ENCODE measurements around the gene TSPAN11. TPM values are rescaled to one million over a fixed set of nuclear protein-coding genes. Genes with fewer than 3 reads are reported as not detected.

Gene TSPAN11
- total RNA-seq, 1 donor from 2014 or later, result 2.5 TPM

DNA sequence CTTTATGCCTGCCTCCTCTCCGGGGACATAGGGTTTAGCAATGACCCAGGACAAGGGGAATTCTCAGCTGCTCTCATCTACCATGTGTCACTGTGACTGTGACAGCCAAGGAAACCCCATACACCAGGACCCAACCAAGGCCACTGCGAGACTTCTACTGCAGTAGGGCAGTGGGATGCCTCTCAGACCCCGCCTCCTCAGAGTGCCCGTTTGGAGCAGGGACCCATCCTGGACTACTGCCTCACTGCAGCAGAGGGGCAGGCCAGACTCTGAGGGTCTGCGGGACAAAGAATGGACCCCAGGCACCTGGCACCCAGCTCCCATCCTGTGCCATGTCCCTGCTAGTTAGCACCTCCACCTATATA lies 75.8 kb downstream of the TSPAN11 start:
- peaks cover 3% of the 10 kb centered on the region for H3K4me1 ChIP-seq
- TF ChIP-seq POLR2AphosphoS5 (IDR thresholded peaks at IDR 0.05; ENCODE audit: insufficient read depth in 1 of 2, low read depth in 1 of 2) (no peak), POLR2A (IDR thresholded peaks at IDR 0.05) (no peak), CTCF (IDR thresholded peaks at IDR 0.05) (no peak)
- intact Hi-C loops (cut with DNase I), result no loop called here
- H3K36me3 ChIP-seq, result no peaks in the 10 kb centered on the region
- H3K27ac ChIP-seq, result no peak overlapping the region
- no peaks in the 10 kb centered on the region for H3K27me3 ChIP-seq
- DNase-seq (ENCODE audit: extremely low spot score in 2 of 2), result no peak
- no peaks in the 10 kb centered on the region for H3K9me3 ChIP-seq
- no peak overlapping the region for H3K4me3 ChIP-seq

DNA sequence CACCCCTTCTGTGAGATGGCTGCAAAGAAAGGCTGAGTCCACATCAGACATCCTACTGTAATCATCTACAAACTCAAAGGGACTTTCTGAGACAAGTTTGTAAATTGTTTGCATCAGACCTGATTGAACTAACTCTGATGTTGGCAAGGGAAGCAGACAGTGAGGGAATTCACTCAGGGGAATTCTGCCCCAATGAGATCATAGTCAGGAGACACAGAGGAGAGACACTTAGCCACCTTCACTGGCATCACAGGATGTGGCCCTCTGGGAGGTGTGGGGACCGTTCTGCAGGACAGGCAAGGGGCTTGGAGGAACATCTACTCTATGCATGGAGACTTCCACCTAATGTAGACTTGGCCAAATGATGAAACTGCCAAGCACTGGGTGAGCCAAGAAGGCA lies 76.5 kb downstream of the TSPAN11 start:
- H3K27me3 ChIP-seq, result no peaks in the 10 kb centered on the region
- TF ChIP-seq POLR2AphosphoS5 (IDR thresholded peaks at IDR 0.05; ENCODE audit: insufficient read depth in 1 of 2, low read depth in 1 of 2) (no peak), POLR2A (IDR thresholded peaks at IDR 0.05) (no peak), CTCF (IDR thresholded peaks at IDR 0.05) (no peak)
- H3K36me3 ChIP-seq, result no peaks in the 10 kb centered on the region
- no peak for DNase-seq (ENCODE audit: extremely low spot score in 2 of 2)
- H3K27ac ChIP-seq, result no peak overlapping the region
- intact Hi-C loops (cut with DNase I), result no loop called here
- peaks cover 3% of the 10 kb centered on the region for H3K4me1 ChIP-seq
- no peak overlapping the region for H3K4me3 ChIP-seq
- no peaks in the 10 kb centered on the region for H3K9me3 ChIP-seq

DNA sequence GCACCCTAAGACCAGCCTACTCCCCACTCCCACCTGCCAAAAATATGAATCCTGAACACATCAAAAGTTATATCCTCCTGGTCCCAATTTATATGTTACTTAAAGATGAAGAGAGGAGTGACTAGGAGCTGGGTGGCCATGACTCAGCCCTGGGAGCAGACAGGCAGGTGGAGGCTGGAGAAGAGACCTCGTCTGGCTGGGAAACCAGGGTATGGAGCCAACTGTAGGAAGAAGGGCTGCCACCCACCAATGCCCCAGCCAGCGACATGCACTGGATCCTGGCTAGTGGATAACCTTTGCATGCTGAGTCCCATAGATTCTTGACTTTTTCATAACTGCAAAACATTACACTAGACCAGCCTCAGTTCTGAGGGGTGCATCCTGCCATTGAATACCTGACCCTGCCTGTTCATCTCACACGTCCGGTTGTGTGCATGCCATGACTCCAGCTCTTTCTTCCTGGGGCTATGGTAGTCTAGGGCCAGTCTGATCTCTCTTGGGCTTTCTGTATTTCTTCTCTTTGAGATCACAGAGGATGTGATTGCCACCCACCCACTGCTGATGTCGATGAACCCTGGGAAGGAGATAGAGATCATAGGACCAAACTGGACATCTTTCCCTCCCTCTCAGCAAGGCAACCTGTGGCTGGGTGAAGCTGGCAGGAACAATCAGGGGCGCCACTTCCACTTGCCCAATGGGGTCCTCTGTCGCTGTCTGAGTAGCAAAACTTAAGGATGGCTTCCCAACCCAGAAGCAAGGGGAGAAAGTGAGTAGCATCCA lies 77.5 kb downstream of the TSPAN11 start:
- Histone ChIP-seq H3K4me3 (no peak overlapping the region), H3K4me1 (peaks cover 3% of the 10 kb centered on the region), H3K9me3 (no peaks in the 10 kb centered on the region), H3K36me3 (no peaks in the 10 kb centered on the region), H3K27ac (no peak overlapping the region), H3K27me3 (no peaks in the 10 kb centered on the region)
- intact Hi-C loops (cut with DNase I), result no loop called here
- DNase-seq (ENCODE audit: extremely low spot score in 2 of 2), result no peak
- no peak for TF ChIP-seq CTCF (IDR thresholded peaks at IDR 0.05)
- TF ChIP-seq POLR2A (IDR thresholded peaks at IDR 0.05), result no peak
- TF ChIP-seq POLR2AphosphoS5 (IDR thresholded peaks at IDR 0.05; ENCODE audit: insufficient read depth in 1 of 2, low read depth in 1 of 2), result no peak

- H3K27me3 ChIP-seq, result no peaks in the 10 kb centered on the region
- H3K36me3 ChIP-seq, result no peaks in the 10 kb centered on the region
- H3K4me1 ChIP-seq, result peaks cover 3% of the 10 kb centered on the region
- intact Hi-C loops (cut with DNase I), result no loop called here
- DNase-seq (ENCODE audit: extremely low spot score in 2 of 2), result no peak
- H3K27ac ChIP-seq, result no peak overlapping the region
- no peaks in the 10 kb centered on the region for H3K9me3 ChIP-seq
- no peak overlapping the region for H3K4me3 ChIP-seq
- no peak for TF ChIP-seq POLR2A (IDR thresholded peaks at IDR 0.05)
- TF ChIP-seq POLR2AphosphoS5 (IDR thresholded peaks at IDR 0.05; ENCODE audit: insufficient read depth in 1 of 2, low read depth in 1 of 2), result no peak
- TF ChIP-seq CTCF (IDR thresholded peaks at IDR 0.05), result no peak
These were observed 78.1 kb downstream of the TSPAN11 start for GRCh38 chr12:31004666-31005065.

DNA sequence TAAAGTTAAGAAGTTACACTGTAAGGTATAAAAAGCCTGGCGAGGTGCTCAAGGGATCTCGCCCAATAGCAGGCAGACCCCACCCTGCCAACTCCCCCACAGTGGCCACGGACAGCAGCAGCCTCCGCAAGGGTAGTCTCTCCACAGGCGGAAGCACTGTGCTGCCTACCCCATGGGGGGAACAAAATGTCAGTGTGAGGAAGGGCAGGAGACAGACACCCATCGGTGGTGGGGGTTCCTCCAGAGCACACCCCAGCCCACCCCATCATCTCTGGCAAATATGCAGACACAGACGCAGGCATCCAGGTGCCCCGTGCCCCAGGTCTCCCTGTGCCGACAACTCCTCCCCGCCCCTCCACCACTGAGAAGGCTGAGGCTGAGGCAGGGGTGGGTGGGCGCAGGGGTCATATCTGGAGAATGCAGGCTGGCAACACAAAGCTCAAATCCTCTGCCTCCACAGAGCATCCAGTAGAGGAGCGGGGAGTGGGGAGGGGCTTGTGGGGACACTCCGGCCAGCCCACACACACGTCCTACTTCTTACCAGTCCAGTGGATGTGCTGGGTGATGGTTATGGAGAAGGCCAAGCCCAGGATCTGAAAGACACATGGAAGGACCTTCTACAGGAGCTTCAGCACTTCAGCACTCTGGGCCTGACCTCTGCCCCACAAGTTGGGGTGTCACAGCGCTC lies 78.9 kb downstream of the TSPAN11 start:
- no peaks in the 10 kb centered on the region for H3K36me3 ChIP-seq
- no peak for DNase-seq (ENCODE audit: extremely low spot score in 2 of 2)
- TF ChIP-seq POLR2AphosphoS5 (IDR thresholded peaks at IDR 0.05; ENCODE audit: insufficient read depth in 1 of 2, low read depth in 1 of 2), result no peak
- no peak for TF ChIP-seq POLR2A (IDR thresholded peaks at IDR 0.05)
- TF ChIP-seq CTCF (IDR thresholded peaks at IDR 0.05), result no peak
- intact Hi-C loops (cut with DNase I), result no loop called here
- no peak overlapping the region for H3K4me3 ChIP-seq
- H3K27ac ChIP-seq, result no peak overlapping the region
- H3K9me3 ChIP-seq, result no peaks in the 10 kb centered on the region
- peaks cover 3% of the 10 kb centered on the region for H3K4me1 ChIP-seq
- no peaks in the 10 kb centered on the region for H3K27me3 ChIP-seq
